Measurements from ENCODE around the gene CYB5B.

DNA sequence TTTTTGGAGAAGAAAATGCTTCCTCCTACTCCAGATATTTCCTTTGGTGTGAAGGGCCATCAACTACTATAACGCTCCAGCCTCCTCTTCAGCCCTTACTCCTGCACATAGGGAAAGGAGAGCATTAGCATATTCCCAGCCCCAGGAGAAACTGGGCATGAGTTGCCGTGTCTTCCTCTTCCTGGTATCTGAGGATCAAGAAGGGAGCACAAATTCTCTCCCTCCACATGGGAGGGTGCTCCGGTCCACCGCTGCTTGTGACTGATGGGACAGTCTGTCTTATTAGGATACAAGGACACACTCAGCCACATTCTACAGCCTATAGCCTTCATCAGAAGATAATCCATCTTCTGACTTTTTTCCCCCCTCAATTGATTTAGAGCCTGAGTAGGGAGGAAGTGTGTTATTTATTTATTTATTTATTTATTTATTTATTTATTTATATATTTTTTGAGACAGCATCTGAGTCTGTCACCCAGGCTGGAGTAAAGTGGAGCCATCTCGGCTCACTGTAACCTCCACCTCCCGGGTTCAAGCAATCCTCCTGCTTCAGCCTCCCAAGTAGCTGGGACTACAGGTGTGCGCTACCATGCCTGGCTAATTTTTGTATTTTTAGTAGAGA, 16.6 kb upstream of the CYB5B start:
- TF ChIP-seq SP1 (IDR thresholded peaks at IDR 0.05) = no peak
- TF ChIP-seq, protein P1, sequence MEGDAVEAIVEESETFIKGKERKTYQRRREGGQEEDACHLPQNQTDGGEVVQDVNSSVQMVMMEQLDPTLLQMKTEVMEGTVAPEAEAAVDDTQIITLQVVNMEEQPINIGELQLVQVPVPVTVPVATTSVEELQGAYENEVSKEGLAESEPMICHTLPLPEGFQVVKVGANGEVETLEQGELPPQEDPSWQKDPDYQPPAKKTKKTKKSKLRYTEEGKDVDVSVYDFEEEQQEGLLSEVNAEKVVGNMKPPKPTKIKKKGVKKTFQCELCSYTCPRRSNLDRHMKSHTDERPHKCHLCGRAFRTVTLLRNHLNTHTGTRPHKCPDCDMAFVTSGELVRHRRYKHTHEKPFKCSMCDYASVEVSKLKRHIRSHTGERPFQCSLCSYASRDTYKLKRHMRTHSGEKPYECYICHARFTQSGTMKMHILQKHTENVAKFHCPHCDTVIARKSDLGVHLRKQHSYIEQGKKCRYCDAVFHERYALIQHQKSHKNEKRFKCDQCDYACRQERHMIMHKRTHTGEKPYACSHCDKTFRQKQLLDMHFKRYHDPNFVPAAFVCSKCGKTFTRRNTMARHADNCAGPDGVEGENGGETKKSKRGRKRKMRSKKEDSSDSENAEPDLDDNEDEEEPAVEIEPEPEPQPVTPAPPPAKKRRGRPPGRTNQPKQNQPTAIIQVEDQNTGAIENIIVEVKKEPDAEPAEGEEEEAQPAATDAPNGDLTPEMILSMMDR (IDR thresholded peaks at IDR 0.05; ENCODE audit: low read depth, low read length, missing input control) = no peak
- TF ChIP-seq, protein P2, sequence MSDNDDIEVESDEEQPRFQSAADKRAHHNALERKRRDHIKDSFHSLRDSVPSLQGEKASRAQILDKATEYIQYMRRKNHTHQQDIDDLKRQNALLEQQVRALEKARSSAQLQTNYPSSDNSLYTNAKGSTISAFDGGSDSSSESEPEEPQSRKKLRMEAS (IDR thresholded peaks at IDR 0.05) = no peak
- no peak for TF ChIP-seq FOXA1 (IDR thresholded peaks at IDR 0.05)
- TF ChIP-seq, protein P3, sequence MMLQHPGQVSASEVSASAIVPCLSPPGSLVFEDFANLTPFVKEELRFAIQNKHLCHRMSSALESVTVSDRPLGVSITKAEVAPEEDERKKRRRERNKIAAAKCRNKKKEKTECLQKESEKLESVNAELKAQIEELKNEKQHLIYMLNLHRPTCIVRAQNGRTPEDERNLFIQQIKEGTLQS (IDR thresholded peaks at IDR 0.05) = no peak
- TF ChIP-seq TAF1 (conservative IDR thresholded peaks at IDR 0.05) = no peak
- no peak for TF ChIP-seq RAD21 (IDR thresholded peaks at IDR 0.05)
- TF ChIP-seq EGR1 (IDR thresholded peaks at IDR 0.05; ENCODE audit: low read depth in 2 of 2) = no peak
- TF ChIP-seq, protein P4, sequence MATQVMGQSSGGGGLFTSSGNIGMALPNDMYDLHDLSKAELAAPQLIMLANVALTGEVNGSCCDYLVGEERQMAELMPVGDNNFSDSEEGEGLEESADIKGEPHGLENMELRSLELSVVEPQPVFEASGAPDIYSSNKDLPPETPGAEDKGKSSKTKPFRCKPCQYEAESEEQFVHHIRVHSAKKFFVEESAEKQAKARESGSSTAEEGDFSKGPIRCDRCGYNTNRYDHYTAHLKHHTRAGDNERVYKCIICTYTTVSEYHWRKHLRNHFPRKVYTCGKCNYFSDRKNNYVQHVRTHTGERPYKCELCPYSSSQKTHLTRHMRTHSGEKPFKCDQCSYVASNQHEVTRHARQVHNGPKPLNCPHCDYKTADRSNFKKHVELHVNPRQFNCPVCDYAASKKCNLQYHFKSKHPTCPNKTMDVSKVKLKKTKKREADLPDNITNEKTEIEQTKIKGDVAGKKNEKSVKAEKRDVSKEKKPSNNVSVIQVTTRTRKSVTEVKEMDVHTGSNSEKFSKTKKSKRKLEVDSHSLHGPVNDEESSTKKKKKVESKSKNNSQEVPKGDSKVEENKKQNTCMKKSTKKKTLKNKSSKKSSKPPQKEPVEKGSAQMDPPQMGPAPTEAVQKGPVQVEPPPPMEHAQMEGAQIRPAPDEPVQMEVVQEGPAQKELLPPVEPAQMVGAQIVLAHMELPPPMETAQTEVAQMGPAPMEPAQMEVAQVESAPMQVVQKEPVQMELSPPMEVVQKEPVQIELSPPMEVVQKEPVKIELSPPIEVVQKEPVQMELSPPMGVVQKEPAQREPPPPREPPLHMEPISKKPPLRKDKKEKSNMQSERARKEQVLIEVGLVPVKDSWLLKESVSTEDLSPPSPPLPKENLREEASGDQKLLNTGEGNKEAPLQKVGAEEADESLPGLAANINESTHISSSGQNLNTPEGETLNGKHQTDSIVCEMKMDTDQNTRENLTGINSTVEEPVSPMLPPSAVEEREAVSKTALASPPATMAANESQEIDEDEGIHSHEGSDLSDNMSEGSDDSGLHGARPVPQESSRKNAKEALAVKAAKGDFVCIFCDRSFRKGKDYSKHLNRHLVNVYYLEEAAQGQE (IDR thresholded peaks at IDR 0.05) = no peak
- TF ChIP-seq RXRA (IDR thresholded peaks at IDR 0.05) = no peak

All from liver (tissue), 3 donors.